ENCODE data around the gene SLC26A2.

GRCh38 chr5:149911031-149911430, 49.5 kb upstream of the SLC26A2 start:
- no peak for TF ChIP-seq ZNF274 (IDR thresholded peaks at IDR 0.05; ENCODE audit: low read depth, low read length)
- no peak for TF ChIP-seq YY1 (IDR thresholded peaks at IDR 0.05; ENCODE audit: insufficient read depth, insufficient read length)
- no peak for TF ChIP-seq SUZ12 (IDR thresholded peaks at IDR 0.05; ENCODE audit: extremely low read depth, insufficient read depth, insufficient read length)
